Measurements from ENCODE around the gene KCNJ5. TPM values are rescaled to one million over a fixed set of nuclear protein-coding genes. Genes with fewer than 3 reads are reported as not detected.

Gene KCNJ5
- total RNA-seq, 8 experiments from 2014 or later = 0.15 to 3.6 (median 1.2) TPM; not detected in 1

- Histone ChIP-seq H3K27ac (peak overlapping the region; percentile 6 to 62), H3K4me1 (replicated peaks in 1 of 2) (peaks cover 22 to 41% of the 10 kb centered on the region in 2 donors), H3K4me3 (peak overlapping the region; percentile 32 to 49 (median 47))
- in situ Hi-C loops (cut with MboI; ENCODE audit: low pct_unique_long_range_greater_than_20kb in 2 of 9, low sequenced_read_pairs in 9 of 9, unreplicated experiment in 9 of 9) = loop anchor here in 2 of 9 experiments (5.0 to 25.0 kb wide), 4 partner anchors 62 to 872 kb away; no protein-coding TSS in a partner anchor
- no peak for ATAC-seq (replicated peaks in 6 of 8)
- WGBS, 10 experiments = 4 to 77% (median 20%) methylated on average over 1 to 5 of the region's 9 CpGs; no CpG with 5 or more reads in 5 of the 10 experiments
Observed at GRCh38 chr11:128890216-128890542, 977 bp upstream of the KCNJ5 start.

- H3K4me1 ChIP-seq (replicated peaks in 1 of 2) = peaks cover 17 to 40% of the 10 kb centered on the region in 2 donors
- 60 to 100% (median 80%) methylated on average over 1 of the region's 6 CpGs; no CpG with 5 or more reads in 5 of the 10 experiments for WGBS, 10 experiments
- in situ Hi-C loops (cut with MboI; ENCODE audit: low pct_unique_long_range_greater_than_20kb in 2 of 9, low sequenced_read_pairs in 9 of 9, unreplicated experiment in 9 of 9) = loop anchor here in 2 of 9 experiments (5.0 to 25.0 kb wide), 4 partner anchors 60 to 870 kb away; no protein-coding TSS in a partner anchor
- H3K27ac ChIP-seq = no peak overlapping the region
- ATAC-seq (replicated peaks in 6 of 8) = no peak
- peak overlapping the region in 1 of 5 donors; percentile 47 for H3K4me3 ChIP-seq
Observed at GRCh38 chr11:128891913-128892398, 800 bp downstream of the KCNJ5 start.

GRCh38 chr11:128892866-128893565 is 1.9 kb downstream of the KCNJ5 start:
- ATAC-seq (replicated peaks in 6 of 8) = no peak
- in situ Hi-C loops (cut with MboI; ENCODE audit: low pct_unique_long_range_greater_than_20kb in 2 of 9, low sequenced_read_pairs in 9 of 9, unreplicated experiment in 9 of 9) = loop anchor here in 2 of 9 experiments (5.0 to 25.0 kb wide), 4 partner anchors 59 to 869 kb away; no protein-coding TSS in a partner anchor
- Histone ChIP-seq H3K4me3 (no peak overlapping the region), H3K4me1 (replicated peaks in 1 of 2) (peaks cover 12 to 31% of the 10 kb centered on the region in 2 donors), H3K27ac (no peak overlapping the region)
- WGBS, 10 experiments = 29 to 100% (median 79%) methylated on average over 1 to 4 of the region's 4 CpGs; no CpG with 5 or more reads in 1 of the 10 experiments

GRCh38 chr11:128893578-128894285 is 2.6 kb downstream of the KCNJ5 start:
- in situ Hi-C loops (cut with MboI; ENCODE audit: low pct_unique_long_range_greater_than_20kb in 2 of 9, low sequenced_read_pairs in 9 of 9, unreplicated experiment in 9 of 9) = loop anchor here in 2 of 9 experiments (5.0 to 25.0 kb wide), 4 partner anchors 59 to 869 kb away; no protein-coding TSS in a partner anchor
- ATAC-seq (replicated peaks in 6 of 8) = no peak
- H3K4me3 ChIP-seq = no peak overlapping the region
- no peak overlapping the region for H3K27ac ChIP-seq
- WGBS, 10 experiments = 60 to 100% (median 80%) methylated on average over 1 to 7 of the region's 9 CpGs
- peaks cover 12 to 31% of the 10 kb centered on the region in 2 donors for H3K4me1 ChIP-seq (replicated peaks in 1 of 2)

GRCh38 chr11:128894286-128894681 is 3.1 kb downstream of the KCNJ5 start:
- no peak for ATAC-seq (replicated peaks in 6 of 8)
- in situ Hi-C loops (cut with MboI; ENCODE audit: low pct_unique_long_range_greater_than_20kb in 2 of 9, low sequenced_read_pairs in 9 of 9, unreplicated experiment in 9 of 9) = loop anchor here in 2 of 9 experiments (5.0 to 25.0 kb wide), 4 partner anchors 58 to 868 kb away; no protein-coding TSS in a partner anchor
- peaks cover 12 to 31% of the 10 kb centered on the region in 2 donors for H3K4me1 ChIP-seq (replicated peaks in 1 of 2)
- no peak overlapping the region for H3K4me3 ChIP-seq
- WGBS, 10 experiments = 78 to 100% (median 96%) methylated on average over 1 to 3 of the region's 3 CpGs; no CpG with 5 or more reads in 3 of the 10 experiments
- H3K27ac ChIP-seq = no peak overlapping the region

- no peak overlapping the region for H3K4me3 ChIP-seq
- no peak for ATAC-seq (replicated peaks in 6 of 8)
- no peak overlapping the region for H3K27ac ChIP-seq
- peaks cover 9 to 30% of the 10 kb centered on the region in 2 donors for H3K4me1 ChIP-seq (replicated peaks in 1 of 2)
- 67 to 94% (median 80%) methylated on average over 1 to 5 of the region's 6 CpGs; no CpG with 5 or more reads in 5 of the 10 experiments for WGBS, 10 experiments
- in situ Hi-C loops (cut with MboI; ENCODE audit: low pct_unique_long_range_greater_than_20kb in 2 of 9, low sequenced_read_pairs in 9 of 9, unreplicated experiment in 9 of 9) = loop anchor here in 2 of 9 experiments (5.0 to 25.0 kb wide), 4 partner anchors 58 to 868 kb away; no protein-coding TSS in a partner anchor
Observed at GRCh38 chr11:128894685-128895084, 3.5 kb downstream of the KCNJ5 start.

- no peak for ATAC-seq (replicated peaks in 6 of 8)
- in situ Hi-C loops (cut with MboI; ENCODE audit: low pct_unique_long_range_greater_than_20kb in 2 of 9, low sequenced_read_pairs in 9 of 9, unreplicated experiment in 9 of 9) = loop anchor here in 2 of 9 experiments (25.0 kb wide), 3 partner anchors 192 to 867 kb away; no protein-coding TSS in a partner anchor
- Histone ChIP-seq H3K27ac (no peak overlapping the region), H3K4me3 (no peak overlapping the region), H3K4me1 (replicated peaks in 1 of 2) (peaks cover 4 to 24% of the 10 kb centered on the region in 2 donors)
- no CpG with 5 or more reads among the region's 9 CpGs for WGBS, 10 experiments
Observed at GRCh38 chr11:128895526-128895925, 4.4 kb downstream of the KCNJ5 start.

GRCh38 chr11:128896356-128896755 is 5.2 kb downstream of the KCNJ5 start:
- Histone ChIP-seq H3K27ac (no peak overlapping the region), H3K4me1 (replicated peaks in 1 of 2) (peaks cover 5 to 26% of the 10 kb centered on the region in 2 donors), H3K4me3 (no peak overlapping the region)
- peak in 6 of 8 experiments; percentile 22 to 98 (median 46) for ATAC-seq (replicated peaks in 6 of 8)
- WGBS, 10 experiments = 0 to 60% (median 17%) methylated on average over 1 of the region's 2 CpGs; no CpG with 5 or more reads in 7 of the 10 experiments
- in situ Hi-C loops (cut with MboI; ENCODE audit: low pct_unique_long_range_greater_than_20kb in 2 of 9, low sequenced_read_pairs in 9 of 9, unreplicated experiment in 9 of 9) = loop anchor here in 2 of 9 experiments (25.0 kb wide), 3 partner anchors 191 to 866 kb away; no protein-coding TSS in a partner anchor

- H3K27ac ChIP-seq = no peak overlapping the region
- ATAC-seq (replicated peaks in 6 of 8) = no peak
- WGBS, 10 experiments = 82 to 100% (median 100%) methylated on average over 1 of the region's 1 CpG
- H3K4me3 ChIP-seq = no peak overlapping the region
- H3K4me1 ChIP-seq (replicated peaks in 1 of 2) = peaks cover 14 to 26% of the 10 kb centered on the region in 2 donors
- in situ Hi-C loops (cut with MboI; ENCODE audit: low pct_unique_long_range_greater_than_20kb in 2 of 9, low sequenced_read_pairs in 9 of 9, unreplicated experiment in 9 of 9) = loop anchor here in 2 of 9 experiments (25.0 kb wide), 3 partner anchors 189 to 864 kb away; no protein-coding TSS in a partner anchor
Observed at GRCh38 chr11:128897826-128898225, 6.7 kb downstream of the KCNJ5 start.

- ATAC-seq (replicated peaks in 6 of 8) = no peak
- in situ Hi-C loops (cut with MboI; ENCODE audit: low pct_unique_long_range_greater_than_20kb in 2 of 9, low sequenced_read_pairs in 9 of 9, unreplicated experiment in 9 of 9) = loop anchor here in 2 of 9 experiments (25.0 kb wide), 3 partner anchors 189 to 864 kb away; no protein-coding TSS in a partner anchor
- WGBS, 10 experiments = 80 to 95% (median 92%) methylated on average over 6 to 13 of the region's 13 CpGs
- H3K4me3 ChIP-seq = no peak overlapping the region
- H3K4me1 ChIP-seq (replicated peaks in 1 of 2) = peaks cover 19 to 29% of the 10 kb centered on the region in 2 donors
- no peak overlapping the region for H3K27ac ChIP-seq
Observed at GRCh38 chr11:128898580-128899344, 7.6 kb downstream of the KCNJ5 start.

GRCh38 chr11:128900468-128900867 is 9.3 kb downstream of the KCNJ5 start:
- H3K4me3 ChIP-seq = no peak overlapping the region
- no peak for ATAC-seq (replicated peaks in 6 of 8)
- H3K27ac ChIP-seq = no peak overlapping the region
- H3K4me1 ChIP-seq (replicated peaks in 1 of 2) = peaks cover 34 to 41% of the 10 kb centered on the region in 2 donors
- 20 to 100% (median 79%) methylated on average over 1 to 3 of the region's 4 CpGs; no CpG with 5 or more reads in 3 of the 10 experiments for WGBS, 10 experiments
- in situ Hi-C loops (cut with MboI; ENCODE audit: low pct_unique_long_range_greater_than_20kb in 2 of 9, low sequenced_read_pairs in 9 of 9, unreplicated experiment in 9 of 9) = no loop called here
